ENCODE data around the gene YEATS4.
A peak's percentile ranks its signal among the peaks of the same experiment; 100 is the strongest.

Gene YEATS4

DNA sequence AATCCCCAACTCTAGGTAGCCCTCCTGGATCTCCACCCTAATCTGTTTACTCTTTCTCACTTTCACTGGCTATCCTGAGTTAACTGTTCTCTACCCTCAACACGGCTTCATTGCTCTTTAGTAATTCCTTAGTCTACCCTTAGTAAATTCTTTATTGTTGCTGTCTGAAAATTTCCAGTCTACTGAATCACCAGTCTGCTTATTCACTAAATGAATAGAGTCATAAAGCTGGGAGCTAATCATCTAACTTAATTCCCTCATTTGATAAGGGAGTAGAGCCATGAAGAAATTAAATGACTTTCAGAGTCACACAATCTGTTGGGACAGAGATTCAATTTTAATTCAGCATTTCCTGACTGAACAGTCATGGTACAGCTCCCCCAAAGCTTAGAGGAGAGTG lies 36.5 kb downstream of the YEATS4 start:
- DNase-seq, result no peak

DNA sequence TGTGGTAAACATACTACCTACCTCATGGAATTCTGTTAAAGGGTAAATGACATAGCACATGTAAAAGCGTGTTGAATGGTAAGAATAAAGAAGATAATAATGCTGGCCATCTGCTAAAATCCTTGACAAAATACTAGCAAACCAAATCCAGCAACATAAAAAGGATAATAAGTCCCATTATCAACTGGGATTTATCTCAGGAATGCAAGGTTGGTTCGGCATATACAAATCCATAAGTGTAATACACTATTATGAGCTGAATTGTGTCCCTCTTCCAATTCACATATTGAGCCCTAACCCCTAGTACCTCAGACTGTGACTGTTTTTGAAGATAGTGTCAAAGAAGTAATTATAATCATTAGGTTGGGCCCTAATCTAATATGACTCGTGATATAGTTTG lies 37.4 kb downstream of the YEATS4 start:
- DNase-seq, result no peak

DNA sequence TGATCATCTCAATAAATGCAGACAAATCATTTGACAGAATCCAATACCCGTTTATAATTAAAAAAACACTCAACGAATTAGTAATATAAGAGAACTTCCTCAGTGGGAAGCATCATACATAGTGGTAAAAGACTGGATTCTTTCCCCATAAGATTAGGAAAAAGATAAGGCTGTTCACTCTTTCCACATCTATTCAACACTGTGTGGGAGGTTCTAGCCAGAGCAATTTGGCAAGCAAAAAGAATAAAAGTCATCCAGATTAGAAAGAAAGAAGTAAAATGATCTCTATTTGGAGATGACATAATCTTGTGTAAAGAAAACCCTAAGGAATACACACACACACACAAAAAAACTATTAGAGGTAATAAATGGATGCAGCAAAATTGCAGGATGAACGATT lies 38.4 kb downstream of the YEATS4 start:
- no peak for DNase-seq

DNA sequence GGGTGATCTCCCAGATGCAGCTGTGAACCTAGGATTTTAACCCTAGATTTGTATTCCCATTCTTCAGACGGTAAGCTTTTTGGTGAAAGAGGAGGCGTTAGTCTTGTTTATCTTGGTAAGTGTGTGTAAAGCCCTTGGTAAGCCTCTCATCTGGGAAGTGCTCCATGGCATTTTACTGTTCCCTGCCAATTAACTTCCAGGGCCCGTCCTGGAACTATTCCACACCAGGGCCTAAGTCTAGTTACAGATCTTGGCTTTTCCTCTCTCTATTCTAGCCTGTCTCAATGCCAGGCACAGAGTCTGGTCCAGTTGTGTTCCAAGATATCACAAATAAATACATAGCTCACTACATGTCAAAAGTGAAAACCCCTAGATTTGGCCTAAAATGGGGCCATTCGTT lies 42.4 kb downstream of the YEATS4 start:
- DNase-seq, result no peak

DNA sequence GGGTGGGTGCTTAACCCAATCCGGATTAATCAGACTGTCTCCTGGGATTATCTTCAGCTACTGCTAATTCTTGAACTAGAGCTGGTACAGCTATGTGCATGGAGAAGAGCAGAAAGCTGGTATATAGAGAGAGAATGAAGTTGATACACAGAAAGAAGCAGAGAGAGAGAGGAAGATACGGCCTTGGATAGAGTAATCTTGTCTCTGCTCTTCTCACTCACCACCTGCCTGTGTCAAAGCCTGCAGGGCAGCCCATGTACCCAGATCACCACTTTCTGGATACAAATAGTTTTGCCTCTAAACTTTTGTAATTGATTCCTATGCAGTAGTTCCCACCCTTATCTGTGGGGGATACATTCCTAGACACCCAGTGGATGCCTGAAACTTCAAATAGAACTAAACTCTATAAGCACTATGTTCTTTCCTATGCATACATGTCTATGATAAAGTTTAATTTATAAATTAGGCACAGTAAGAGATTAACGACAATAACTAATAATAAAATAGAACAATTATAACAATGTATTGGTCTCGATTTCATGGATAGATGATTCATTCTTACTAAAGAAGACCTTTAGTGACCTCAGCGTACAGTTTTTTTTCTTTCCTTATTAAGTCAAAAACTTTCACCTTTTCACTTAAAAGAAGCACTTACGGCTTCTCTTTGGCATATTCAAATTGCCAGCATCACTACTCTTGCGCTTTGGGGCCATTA lies 45.5 kb downstream of the YEATS4 start:
- no peak for DNase-seq

DNA sequence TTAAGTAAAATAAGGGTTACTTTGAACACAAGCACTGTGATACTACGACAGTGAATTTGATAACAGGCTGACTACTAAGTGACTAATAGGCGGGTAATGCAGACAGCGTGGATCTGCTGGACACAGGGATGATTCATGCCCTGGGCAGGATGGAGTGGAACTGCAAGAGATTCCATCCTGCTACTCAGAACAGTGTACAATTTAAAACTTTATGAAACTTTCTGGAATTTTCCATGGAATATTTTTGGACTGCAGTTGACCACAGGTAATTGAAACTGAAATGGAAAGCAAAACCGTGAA lies 46.0 kb downstream of the YEATS4 start:
- DNase-seq, result no peak

DNA sequence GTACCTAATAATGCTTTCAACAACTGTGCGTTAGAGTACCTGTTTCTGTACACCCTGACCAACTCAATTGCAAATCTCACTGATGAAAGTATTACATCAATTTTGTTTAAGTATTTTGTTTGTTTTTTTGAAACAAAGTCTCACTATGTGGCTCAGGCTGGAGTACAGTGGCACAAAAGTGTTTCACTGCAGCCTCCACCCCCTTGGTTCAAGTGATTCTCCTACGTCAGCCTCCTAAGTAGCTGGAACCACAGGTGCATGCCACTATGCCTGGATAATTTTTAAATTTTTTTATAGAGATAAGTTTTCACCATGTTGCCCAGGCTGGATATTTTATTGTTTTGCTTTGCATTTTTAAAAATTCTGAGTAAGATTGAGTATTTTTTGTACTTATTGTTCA lies 46.7 kb downstream of the YEATS4 start:
- DNase-seq, result no peak

DNA sequence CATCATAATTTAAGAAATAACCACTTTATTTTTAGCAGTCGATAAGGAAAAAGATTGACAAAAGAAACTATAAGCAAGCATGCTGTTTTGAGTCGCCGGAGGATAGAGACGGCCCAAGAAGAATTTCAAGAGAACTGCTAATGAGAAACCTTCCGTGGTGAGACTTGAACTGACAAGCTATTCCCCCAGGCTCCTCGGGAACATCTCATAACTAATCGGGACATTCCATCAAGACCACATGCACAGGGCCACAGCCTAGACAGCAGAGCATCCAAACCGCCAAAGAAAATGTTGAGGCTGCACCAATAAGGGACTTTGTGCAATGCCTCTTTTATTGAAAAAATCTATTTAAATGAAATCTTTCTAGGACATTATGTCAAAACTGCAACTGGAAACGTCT lies 51.0 kb downstream of the YEATS4 start:
- DNase-seq, result no peak

DNA sequence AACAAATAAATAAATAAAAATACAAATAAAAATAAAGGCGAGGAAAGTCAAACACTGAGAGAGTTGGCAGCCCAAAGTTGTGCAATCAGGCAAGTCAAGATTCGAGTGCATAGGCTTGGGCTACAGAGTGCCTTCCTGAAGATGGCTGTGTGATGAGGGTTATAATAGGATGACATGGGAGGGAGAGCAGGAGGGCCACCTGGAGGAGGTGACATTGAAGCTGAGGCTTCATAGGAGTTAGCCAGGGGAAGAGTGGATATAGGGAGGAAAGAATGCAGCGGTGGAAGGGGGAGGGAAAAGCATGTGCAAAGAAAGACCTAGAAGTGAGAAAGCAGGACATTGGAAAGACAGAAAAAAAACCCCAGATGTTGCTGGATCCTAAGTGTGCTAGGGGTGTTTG lies 53.1 kb downstream of the YEATS4 start:
- no peak for DNase-seq

DNA sequence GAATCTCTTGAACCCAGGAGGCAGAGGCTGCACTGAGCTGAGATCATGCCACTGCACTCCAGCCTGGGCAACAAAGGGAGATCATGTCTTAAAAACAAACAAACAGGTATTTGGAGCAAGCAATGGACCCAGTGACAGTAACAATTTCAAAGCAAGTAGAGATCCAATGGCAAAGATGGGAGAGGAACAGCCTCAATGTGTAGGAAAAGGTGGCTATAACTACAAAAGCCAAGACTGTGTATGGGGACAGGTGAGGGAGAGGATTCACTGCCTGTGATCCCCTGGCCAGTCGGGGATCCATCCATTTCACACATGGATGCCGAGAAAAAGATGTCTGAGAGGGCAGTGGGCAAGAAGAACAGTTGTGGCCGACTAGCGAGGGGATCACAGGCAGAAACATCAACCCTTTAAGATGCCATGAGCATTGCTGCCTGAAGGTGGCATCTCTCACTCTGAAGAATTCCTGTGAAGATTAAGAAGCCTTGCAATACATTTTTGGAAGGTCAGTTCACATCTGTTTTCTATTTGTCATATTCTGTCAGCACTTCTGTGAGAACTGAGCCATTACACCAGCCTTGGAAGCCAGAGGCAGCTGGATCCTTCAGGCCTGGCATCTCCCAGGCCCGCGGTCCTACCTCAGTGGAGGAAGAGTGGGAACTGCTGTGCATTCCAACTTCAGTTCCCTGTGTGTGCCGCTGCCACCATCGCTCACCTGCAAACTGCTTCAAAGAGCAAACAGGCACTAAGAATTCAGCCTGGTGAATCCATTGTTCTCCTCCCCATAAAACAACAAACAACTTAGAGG lies 56.1 kb downstream of the YEATS4 start:
- DNase-seq, result peak; percentile 15 to 23

DNA sequence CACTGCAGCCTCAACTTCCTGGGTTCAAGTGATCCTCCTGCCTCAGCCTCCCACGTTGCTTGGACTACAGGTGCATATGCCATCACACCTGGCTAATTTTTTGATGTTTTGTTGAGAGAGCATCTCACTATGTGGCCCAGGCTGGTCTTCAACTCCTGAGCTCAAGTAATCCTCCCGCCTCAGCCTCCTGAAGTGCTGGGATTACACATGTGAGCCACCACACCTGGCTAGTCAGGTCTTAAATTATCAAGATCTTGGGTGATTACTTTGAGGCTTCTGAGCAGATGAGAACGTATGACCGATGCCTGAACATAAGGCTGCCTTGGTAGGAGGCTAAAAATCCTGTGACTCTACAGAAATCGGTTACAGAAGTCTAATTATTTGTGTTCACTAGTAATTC lies 57.7 kb downstream of the YEATS4 start:
- no peak for DNase-seq

DNA sequence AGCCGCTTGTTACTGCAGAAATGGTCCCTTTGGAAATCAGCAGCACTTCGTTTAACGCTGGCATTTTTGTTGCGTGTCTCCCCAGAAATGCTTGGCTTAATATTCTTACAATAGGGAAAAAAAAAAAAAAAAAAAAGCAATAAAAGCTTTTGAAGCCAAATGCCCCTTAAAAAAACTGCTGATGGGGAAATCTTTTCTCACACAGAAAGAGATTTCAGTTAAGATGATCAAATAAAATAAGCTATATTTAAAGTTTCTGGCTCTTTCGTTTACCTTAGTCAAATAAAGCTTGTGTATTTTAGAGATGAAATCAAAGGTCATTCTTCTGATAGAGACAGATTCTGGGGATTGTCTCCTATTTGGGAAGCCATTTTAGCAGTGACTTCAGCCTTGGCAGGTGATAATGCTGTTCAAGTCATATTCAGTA lies 58.2 kb downstream of the YEATS4 start:
- no peak for DNase-seq

DNA sequence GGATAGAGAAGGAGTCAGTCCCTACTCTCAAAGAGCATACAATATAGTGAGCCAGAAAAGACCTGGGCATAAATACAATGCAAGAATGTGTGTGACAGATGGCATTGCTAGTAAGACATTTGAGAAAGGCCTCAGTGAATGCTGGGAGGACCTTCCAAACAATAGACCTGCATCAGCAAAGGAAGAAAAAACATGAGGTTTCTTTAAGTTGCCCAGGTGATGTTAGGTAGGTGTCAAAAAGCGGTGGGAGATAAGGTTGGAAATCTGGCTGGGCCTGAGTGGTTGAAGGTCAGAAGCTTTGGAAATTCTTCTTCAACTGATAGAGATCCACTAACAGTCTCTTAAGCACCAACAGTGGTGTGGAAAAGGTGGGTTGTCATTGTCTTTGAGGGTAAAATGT lies 60.2 kb downstream of the YEATS4 start:
- no peak for DNase-seq

DNA sequence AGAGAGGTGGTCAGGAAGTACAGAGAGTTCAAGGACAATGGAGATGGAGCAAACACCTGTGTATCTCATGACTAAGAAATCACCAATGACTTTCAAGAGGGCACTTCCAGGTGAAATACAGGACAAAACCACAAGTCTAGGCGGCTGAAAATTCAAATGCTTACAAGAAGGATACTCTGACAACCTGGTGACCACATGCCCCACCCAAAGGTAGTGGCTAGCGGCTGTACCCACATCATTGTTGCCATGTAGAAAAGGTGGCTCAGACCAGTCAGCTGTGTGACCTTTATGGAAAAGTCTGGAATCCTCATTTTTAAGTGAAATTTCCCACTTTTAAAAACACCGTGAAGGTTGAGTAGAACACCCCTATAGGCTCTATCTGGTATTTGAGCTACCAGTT lies 62.0 kb downstream of the YEATS4 start:
- no peak for DNase-seq

DNA sequence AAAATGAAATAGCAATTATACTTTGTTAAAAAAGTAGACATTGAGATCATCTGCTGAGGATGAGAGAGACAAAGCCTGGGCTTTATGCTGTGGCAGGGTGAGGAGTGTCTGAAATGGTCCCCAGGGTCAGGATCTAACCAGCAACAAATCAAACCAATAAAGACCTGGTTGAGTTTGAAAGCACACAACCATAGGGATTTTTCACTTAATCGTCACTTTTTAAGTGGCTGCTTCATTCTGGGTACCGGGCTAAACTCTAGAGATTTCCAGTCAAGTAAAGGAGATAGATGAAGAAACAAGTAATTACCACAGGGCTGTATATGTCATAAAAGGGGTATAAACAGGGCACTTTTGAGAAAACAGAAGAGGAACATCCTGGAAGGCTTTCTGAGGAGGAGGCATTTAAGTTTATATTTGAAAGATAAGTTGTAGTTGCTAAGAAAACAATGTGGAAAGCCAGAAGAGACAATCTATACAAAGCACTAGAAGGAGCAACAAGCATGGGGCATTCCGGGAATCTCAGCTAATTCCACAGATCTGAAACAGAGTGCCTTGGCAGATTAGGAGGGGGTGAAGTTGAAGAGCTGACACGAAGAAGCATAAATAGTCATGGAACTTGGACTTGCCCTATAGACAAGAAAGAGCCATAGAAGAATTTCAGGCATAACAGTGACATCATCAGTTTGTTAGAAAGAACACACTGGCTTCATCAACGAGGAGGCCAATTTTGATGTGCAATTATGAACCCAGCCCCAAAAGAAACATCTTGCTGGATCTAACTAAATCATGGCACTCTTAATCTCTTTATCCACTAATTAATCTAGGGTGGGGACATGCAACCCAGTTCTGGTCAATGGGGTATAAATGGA lies 63.7 kb downstream of the YEATS4 start:
- DNase-seq, result no peak

DNA sequence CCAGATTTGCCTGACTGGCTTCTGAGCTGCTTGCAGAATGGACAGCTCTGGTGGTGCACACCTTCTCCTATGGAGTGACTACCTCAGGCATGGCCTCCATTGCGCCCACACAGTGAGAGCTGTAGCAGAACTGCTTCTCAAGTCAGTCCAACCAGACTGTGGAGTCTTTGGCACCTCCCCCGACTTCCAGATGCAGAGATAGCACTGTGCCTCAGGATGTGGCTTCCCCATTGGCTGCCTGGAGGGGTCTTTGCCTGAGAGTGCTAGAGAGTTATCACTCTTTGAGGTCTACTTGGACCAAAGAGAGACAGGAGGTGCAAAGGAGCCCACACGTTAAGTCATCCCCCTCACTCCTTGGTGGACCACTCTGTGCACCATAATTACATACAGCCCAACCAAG lies 65.9 kb downstream of the YEATS4 start:
- DNase-seq, result no peak

DNA sequence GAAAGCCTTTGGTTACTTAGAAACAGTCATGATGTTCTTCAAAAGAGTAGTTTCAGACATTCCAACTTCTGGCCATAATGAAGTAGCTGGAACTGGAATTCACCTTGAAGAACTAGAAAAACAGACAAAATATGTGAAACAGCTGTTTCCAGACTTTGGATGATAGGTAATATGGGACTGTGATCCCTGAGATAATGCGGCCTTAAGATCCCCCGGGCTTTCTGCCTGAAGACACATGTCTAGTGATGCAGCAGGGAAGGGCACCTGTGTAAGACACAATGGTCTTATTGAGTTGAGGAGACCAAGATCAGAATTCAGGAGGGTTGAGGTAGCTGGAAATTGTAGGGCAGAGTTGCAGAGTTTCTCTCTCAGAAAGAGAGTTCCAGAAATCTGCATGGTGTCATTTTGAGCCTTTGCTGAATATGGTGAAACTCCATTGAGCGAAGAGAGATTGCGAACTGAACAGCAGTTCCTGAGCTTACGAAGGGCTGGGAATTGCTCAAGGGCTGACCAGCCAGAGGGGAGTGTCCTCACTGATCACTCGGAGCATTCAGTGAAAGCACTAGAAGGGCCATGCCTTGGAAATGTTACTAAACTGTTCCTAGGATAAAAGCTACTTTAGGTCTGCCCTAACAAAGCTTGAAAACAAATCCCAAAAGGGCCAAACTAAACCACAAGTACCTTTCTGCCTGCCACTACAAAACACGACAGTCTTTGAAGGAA lies 69.0 kb downstream of the YEATS4 start:
- DNase-seq, result no peak

DNA sequence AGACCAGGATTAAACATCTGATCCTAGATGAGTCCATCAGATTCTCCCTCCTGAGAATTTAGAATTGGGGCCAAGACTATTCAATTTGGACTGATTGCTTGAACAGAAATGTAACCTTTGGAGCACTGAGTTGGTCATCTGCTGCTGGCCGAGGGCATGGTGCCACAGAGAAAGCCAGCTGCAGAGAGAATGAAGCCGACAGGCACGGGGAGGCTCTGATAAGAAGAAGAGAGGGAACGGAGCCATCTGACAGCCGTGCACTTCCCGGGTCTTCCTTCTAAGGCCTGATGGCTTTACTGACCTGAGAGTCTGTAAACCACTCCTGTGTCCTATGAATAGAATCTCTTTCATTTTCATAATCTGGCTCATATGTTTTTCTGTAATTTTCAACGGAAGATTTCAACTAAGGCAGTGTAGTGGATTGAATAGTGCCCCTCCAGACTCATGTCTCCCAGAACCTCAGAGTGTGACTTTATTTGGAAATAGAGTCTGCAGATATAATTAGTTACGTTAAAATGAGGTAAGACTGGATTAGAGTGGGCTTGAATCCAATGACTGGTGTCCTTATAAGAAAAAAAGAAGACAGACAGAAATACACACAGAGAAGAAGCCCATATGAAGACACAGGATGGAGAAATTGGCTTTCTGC lies 71.5 kb downstream of the YEATS4 start:
- no peak for DNase-seq

DNA sequence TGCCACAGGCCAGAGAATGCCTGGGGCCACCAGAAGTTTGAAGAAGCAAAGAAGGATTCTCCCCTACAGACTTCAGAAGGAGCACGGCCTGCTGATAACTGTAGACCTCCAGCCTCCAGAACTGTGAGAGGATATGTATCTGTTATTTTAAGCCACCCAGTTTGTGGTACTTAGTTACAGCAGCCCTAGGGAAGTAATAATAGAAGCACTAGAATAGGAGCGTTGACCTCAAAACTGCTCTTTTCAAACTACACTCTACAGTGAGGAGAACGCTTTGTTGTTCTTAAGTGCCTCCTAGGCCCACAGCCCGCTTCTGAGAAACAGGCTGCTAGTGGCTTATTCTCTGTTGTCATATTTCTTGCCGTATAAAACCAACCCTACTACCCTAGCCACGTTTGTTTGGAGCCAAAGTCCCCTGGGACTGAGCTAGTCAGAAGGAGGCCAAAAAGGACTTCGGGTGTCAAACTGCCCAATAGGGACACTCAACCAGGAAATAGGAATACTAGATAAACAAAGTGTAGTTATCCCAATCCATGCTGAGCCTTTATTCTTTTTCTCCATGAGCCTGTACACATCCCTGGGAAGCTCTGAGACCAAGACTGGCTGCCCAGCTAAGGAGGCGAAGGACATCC lies 72.2 kb downstream of the YEATS4 start:
- DNase-seq, result no peak

DNA sequence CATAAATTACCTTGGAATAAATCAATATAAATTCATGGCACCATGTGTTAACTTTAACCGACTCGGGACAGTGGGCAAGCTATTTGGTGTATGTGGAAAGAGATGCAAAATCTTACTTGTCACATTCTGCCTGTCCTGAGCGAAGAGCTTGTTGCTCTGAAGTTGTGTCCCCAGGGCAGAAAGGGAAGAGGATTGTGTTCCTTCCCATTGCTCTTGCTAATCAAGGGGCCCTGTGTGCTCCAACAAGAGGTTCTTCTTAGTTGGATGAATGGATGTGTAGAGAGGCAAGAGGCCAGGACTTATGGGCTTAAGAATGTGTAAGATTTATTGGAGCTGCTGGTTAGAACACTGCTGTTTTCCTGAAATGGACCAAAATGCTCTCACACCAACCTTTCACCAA lies 74.1 kb downstream of the YEATS4 start:
- DNase-seq, result no peak

DNA sequence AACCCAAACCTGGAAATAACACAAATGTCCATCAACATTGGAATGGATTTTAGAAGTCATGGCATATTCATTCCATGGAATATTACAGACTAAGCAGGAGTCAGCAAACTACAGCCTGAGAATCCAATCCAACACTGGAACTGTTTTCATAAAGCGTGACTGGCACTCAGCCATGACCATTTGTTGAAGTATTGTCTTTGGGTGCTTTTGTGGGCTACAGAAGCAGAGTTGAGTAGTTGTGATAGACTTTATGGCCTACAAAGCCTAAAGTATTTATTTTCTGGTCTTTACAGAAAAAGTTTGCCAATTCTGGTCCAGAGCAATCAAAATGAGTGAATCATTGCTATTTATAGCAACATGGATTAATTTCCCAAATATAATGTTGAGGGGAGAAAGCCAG lies 76.1 kb downstream of the YEATS4 start:
- no peak for DNase-seq

DNA sequence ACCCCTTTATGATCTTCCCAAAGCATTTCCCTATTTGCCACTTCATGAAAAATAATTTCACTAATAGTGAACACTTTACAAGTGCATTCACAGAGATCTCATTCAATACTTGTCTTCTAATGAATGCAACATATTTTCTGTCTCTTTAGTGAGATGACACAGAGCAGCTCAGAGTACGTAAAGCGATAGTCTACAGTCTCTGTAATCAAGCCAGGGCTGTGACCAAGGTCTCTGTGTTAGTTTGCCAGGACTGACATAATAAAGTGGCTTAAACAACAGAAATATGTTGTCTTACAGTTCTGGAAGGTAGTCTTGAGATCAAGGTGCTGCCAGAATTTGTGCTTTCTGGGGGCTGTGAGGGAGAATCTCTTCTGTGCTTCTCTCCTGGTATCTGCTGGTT lies 77.5 kb downstream of the YEATS4 start:
- no peak for DNase-seq

All from NCI-H2081 (cell line).